HepG2 (cell line): ENCODE data around the gene CKLF. TPM values are rescaled to one million over a fixed set of nuclear protein-coding genes. Genes with fewer than 3 reads are reported as not detected.

Source experiments
- BORCS8-MEF2B ChIP-seq: sonication (generic); formaldehyde crosslinking; IDR thresholded peaks from 2 replicates; pipeline ENCODE4 v1.8.0; 2022; ENCODE audit warnings: mild to moderate bottlenecking, missing genetic modification reagents
- CHD2 ChIP-seq: IDR thresholded peaks from 2 replicates; pipeline ENCODE4 v1.6.1; 2011; ENCODE audit warnings: low read depth, low read length, improper control_type of control experiment
- FOXO1 ChIP-seq: sonication (generic); formaldehyde crosslinking; IDR thresholded peaks from 2 replicates; pipeline ENCODE4 v1.4.0; 2020; ENCODE audit warnings: missing genetic modification reagents
- NCOA1 ChIP-seq: sonication (generic); formaldehyde crosslinking; IDR thresholded peaks from 2 replicates; pipeline ENCODE4 v1.9.0; 2021; ENCODE audit warnings: missing genetic modification reagents
- RBM22 ChIP-seq: fragments of 200-400 bp; formaldehyde crosslinking; optimal IDR thresholded peaks from 2 replicates; pipeline ENCODE3; 2017; ENCODE audit warnings: mild to moderate bottlenecking, low read length, moderate library complexity
- SOX13 ChIP-seq, 3 experiments: fragments of 450-650 bp in 1 of 3; sonication (generic) in 1 of 3; formaldehyde crosslinking in 1 of 3; IDR thresholded peaks in 2 of 3; conservative IDR thresholded peaks in 1 of 3; 2 replicates each; pipeline versions ENCODE4 v1.5.0 to v1.6.1; 2016 to 2020; ENCODE audit warnings: antibody characterized with exemption in 1 of 3, mild to moderate bottlenecking in 1 of 3, missing compliant biosample characterization in 1 of 3, missing genetic modification reagents in 1 of 3, moderate library complexity in 1 of 3
- SRSF9 ChIP-seq: fragments of 200-400 bp; formaldehyde crosslinking; IDR thresholded peaks from 2 replicates; pipeline ENCODE4 v1.6.1; 2018; ENCODE audit warnings: borderline replicate concordance, mild to moderate bottlenecking, low read depth, low read length; ENCODE audit not compliant: insufficient read depth, poor library complexity, severe bottlenecking
- ZBTB20 ChIP-seq: sonication (generic); formaldehyde crosslinking; IDR thresholded peaks from 2 replicates; pipeline ENCODE4 v1.8.1; 2023; ENCODE audit warnings: missing genetic modification reagents, low read depth, mild to moderate bottlenecking, borderline replicate concordance
- ZFP37 ChIP-seq: sonication (generic); formaldehyde crosslinking; IDR thresholded peaks from 2 replicates; pipeline ENCODE4 v1.4.0; 2020; ENCODE audit warnings: missing genetic modification reagents, borderline replicate concordance
- ZNF207 ChIP-seq: fragments of 450-650 bp; IDR thresholded peaks from 2 replicates; pipeline ENCODE4 v1.6.1; 2016; ENCODE audit warnings: antibody characterized with exemption, borderline replicate concordance
- ZNF318 ChIP-seq: sonication (generic); formaldehyde crosslinking; IDR thresholded peaks from 2 replicates; pipeline ENCODE4 v1.4.0; 2020; ENCODE audit warnings: mild to moderate bottlenecking, missing genetic modification reagents
- ZNF512B ChIP-seq: sonication (generic); formaldehyde crosslinking; IDR thresholded peaks from 2 replicates; pipeline ENCODE4 v1.5.1; 2020; ENCODE audit warnings: missing genetic modification reagents, mild to moderate bottlenecking, borderline replicate concordance
- ZNF577 ChIP-seq: sonication (generic); formaldehyde crosslinking; IDR thresholded peaks from 2 replicates; pipeline ENCODE4 v1.4.0; 2020; ENCODE audit warnings: mild to moderate bottlenecking, low read depth, missing genetic modification reagents, borderline replicate concordance
- ZNF605 ChIP-seq: sonication (generic); formaldehyde crosslinking; IDR thresholded peaks from 2 replicates; pipeline ENCODE4 v1.8.0; 2022; ENCODE audit warnings: mild to moderate bottlenecking, missing genetic modification reagents
- ZNF616 ChIP-seq: sonication (generic); formaldehyde crosslinking; IDR thresholded peaks from 2 replicates; pipeline ENCODE4 v1.5.0; 2020; ENCODE audit warnings: low read depth, mild to moderate bottlenecking, missing genetic modification reagents
- ZNF878 ChIP-seq: sonication (generic); formaldehyde crosslinking; IDR thresholded peaks from 2 replicates; pipeline ENCODE4 v1.8.1; 2023; ENCODE audit warnings: mild to moderate bottlenecking, missing genetic modification reagents, moderate library complexity
- polyA plus RNA-seq, 8 experiments: library from polyadenylated mRNA; depleted of rRNA in 3 of 8; stranded (reverse) in 7 of 8; unstranded in 1 of 8; fragments of >200 nt; fragmentation: Illumina TruSeq in 4 of 8; extraction: Trizol in 4 of 8; gene quantifications; 2 replicates each; pipeline versions ENCODE4 v1.2.1 to v1.2.3, GENCODE V29; 2011 to 2016; ENCODE audit warnings: low read depth in 4 of 8, missing spikeins in 1 of 8, mixed read lengths in 1 of 8; ENCODE audit not compliant: insufficient read depth in 1 of 8
- total RNA-seq, 5 experiments: library from RNA; depleted of rRNA; stranded (reverse); fragments of >200 nt; fragmentation: Illumina TruSeq; extraction: Trizol; gene quantifications; 2 replicates each; pipeline ENCODE4 v1.2.3, GENCODE V29; 2016; ENCODE audit warnings: low read depth in 1 of 5

The CKLF gene
- total and polyA plus RNA-seq, 2 of the 13 experiments (the other 11 are each of a cell fraction or from before 2014, with no cell fraction given) = 120 to 167 TPM

- TF ChIP-seq RBM22 (no peak), CHD2 (peak; percentile 88), ZNF207 (no peak), ZNF318 (CRISPR knock-in tag) (peak; percentile 97; the same call in 1 of the 2 replicates), ZNF512B (CRISPR knock-in tag) (peak; percentile 24; the same call in 1 of the 2 replicates), FOXO1 (CRISPR knock-in tag) (0 out of 2 replicates have a peak, but pooled peaks have one; percentile 28), ZNF605 (CRISPR knock-in tag) (peak; percentile 100), BORCS8-MEF2B (peak; percentile 99), ZNF878 (CRISPR knock-in tag) (peak; percentile 97), ZFP37 (CRISPR knock-in tag) (peak; percentile 99), SOX13 (IDR thresholded peaks at IDR 0.05) (0 out of 2 replicates have a peak, but pooled peaks have one; percentile 33), SOX13 (CRISPR knock-in tag; conservative IDR thresholded peaks at IDR 0.05 in 1 of 2, IDR thresholded peaks at IDR 0.05 in 1 of 2) (peak in 1 of 2 experiments; percentile 54; a peak in 2 of 4 replicates), NCOA1 (CRISPR knock-in tag) (peak; percentile 99), ZNF577 (CRISPR knock-in tag) (peak; percentile 96; the same call in 1 of the 2 replicates), SRSF9 (no peak), ZNF616 (CRISPR knock-in tag) (peak; percentile 98), ZBTB20 (peak; percentile 98)
Measured at GRCh38 chr16:66552286-66553177, at the start of gene CKLF (continued).
